Measurements from ENCODE around the gene RNF149. TPM values are rescaled to one million over a fixed set of nuclear protein-coding genes. Genes with fewer than 3 reads are reported as not detected.
"Not testable (repeated sequence)": the region's sequence is repeated elsewhere in the genome, so short reads cannot be mapped to it uniquely, and the experiment has no call there.

RNF149 gene
- polyA plus RNA-seq, 12 donors: 24.8 to 54.3 (median 38.6) TPM; not detected in 1

DNA sequence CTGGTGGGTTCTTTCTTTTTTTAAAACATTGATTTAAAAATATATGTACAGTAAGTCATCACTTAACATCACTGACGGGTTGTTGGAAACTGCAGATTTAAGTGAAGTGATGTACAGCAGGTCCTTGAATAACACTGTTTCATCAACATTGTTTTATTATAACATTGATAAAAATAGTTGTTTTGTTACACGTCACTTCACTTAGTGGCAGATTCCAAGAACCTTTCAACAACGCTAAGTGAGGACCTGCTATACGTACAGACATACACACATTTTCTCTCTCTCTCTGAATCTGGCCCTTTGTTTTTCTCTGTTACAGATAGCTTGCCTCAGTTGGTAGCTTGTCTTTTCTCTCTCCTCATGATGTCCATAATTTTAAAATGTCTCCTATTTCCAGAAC lies 46.4 kb downstream of the RNF149 start:
- DNase-seq: no peak

- no peak for DNase-seq
Measured at GRCh38 chr2:101258804-101259203, 49.7 kb downstream of the RNF149 start.

GRCh38 chr2:101256316-101256715 lies 52.2 kb downstream of the RNF149 start:
- no peak for DNase-seq

GRCh38 chr2:101255501-101255900 lies 53.0 kb downstream of the RNF149 start:
- no peak for DNase-seq

DNA sequence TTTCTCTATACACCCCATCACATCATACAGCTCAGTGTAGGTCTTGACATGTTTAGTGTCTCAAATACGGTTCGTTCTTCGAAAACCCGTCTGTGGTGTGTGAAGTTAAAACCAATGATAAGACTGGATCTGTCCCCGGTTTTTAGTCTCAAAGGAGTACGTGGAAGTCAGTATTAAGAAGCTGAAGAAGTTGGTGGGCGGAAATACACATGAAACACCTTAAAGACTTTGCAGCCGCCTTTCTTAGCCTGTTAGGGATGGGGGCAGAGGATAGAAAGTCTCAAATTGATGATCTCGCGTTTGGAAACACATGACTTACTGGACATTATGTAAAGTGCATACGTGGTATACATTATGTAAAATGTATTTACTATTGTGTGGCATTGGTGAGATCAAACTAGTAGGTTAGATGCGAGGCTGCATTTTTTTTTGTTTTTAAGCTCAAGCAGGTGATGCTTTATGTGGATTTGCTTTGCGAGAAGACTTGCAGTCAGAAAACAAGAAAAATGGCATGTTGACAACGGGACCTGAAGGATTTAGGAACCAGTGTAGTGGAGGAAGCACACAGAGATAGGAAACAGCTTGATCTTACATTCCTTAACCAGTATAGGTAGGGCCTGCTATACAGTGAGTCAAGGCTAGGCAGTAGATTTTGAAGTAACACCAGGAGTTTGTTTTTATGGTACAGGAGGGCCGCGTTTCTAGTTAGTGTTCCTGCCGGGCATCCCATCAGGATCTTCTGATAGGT lies 54.6 kb downstream of the RNF149 start:
- no peak for DNase-seq

DNA sequence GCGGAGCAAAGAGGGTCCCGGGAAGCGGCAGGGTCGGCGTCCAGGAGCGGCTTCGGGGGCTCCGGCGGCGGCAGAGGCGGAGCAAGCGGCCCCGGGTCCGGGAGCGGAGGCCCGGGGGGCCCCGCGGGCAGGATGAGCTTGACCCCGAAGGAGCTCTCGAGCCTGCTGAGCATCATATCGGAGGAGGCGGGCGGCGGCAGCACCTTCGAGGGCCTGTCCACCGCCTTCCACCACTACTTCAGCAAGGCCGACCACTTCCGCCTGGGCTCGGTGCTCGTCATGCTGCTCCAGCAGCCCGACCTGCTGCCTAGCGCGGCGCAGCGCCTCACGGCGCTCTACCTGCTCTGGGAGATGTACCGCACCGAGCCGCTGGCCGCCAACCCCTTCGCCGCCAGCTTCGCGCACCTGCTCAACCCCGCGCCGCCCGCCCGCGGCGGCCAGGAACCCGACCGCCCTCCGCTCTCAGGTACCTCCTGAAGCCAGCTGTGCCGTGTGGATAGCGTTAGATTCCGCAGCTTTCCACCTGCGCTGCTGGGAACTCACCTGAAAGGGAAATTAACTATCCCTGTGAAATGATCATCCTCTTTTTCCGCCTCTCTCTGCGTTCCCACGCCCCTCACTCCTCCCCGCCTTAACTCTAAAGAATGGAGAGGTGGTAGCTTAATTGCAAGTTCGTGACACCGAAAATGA lies 55.3 kb downstream of the RNF149 start:
- DNase-seq: peak; percentile 56

DNA sequence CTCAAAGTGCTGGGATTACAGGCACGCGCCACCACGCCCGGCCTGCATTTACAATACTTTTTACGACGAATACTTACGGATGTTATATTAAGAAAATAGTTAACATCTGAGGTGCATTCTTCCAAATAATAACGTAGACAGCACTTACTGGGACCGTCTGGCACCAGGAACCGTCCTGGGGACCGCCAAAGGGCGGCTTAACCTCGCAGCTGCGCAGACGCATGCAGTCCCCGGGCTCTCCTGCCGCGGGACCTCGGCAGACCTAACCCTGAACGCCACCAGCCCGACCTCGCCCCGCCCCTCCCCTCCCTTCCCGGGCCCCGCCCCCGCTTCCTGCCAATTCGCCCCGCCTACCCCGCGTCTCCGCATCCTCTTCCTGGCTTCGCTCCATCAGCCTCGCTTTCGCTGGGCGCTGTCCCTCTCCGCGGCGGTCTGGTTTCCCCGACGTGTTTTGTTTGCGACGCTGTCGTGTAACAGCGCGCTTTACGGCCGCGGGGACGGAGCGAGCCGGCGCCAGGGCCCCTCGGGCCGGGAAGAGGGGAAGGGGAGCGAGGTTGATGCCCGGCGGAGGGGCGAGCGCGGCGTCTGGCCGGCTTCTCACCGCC lies 56.0 kb downstream of the RNF149 start, which contains the start of gene CNOT11:
Gene CNOT11, plus strand, starts transcription at position 479 of the 605 bp plus-strand sequence. Its CDS starts 79 bp downstream, at position 558.
- DNase-seq: peak; percentile 100

DNA sequence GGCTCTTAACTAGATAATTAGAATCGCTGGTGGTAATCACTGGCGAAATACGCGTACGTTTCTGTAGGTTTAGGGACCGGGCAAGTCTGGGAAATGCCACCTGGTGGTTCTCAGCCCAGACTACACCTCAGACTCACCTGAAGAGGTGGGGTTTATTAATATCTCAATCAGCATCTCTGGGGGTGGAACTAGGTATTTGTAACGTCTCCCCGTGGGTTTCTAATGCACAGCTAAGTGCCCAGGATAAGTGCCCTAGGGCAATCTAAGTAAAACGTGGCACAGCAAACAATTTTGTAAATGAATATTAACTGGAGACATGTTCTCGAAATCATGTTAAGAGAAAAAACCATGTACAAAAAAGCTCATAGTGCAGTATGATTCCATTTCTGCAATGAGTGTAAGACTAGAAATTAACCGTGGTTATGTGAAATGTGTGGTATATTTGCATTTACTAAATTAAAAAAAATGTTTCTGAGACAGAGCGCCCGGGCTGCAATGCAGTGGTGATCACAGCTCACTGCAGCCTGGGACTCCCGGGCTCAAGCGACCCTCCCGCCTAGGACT lies 56.6 kb downstream of the RNF149 start:
- DNase-seq: no peak

DNA sequence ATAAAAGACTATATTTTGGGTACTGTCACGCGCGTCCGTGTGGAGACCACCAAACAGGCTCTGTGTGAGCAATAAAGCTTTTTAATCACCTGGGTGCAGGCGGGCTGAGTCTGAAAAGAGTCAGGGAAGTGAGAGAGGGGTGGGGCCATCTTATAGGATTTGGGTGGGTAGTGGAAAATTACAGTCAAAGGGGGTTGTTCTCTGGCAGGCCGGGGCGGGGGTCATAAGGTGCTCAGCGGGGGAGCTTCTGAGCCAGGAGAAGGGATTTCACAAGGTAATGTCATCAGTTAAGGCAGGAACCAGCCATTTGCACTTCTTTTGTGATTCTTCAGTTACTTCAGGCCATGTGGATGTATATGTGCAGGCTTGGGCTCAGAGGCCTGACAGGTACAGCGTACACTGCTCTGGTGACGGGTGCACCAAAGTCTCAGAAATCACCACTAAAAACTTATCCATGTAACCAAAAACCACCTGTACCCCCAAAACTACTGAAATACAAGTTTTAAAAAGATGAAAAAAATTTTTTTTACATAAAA lies 57.2 kb downstream of the RNF149 start:
- DNase-seq: not testable (repeated sequence)

DNA sequence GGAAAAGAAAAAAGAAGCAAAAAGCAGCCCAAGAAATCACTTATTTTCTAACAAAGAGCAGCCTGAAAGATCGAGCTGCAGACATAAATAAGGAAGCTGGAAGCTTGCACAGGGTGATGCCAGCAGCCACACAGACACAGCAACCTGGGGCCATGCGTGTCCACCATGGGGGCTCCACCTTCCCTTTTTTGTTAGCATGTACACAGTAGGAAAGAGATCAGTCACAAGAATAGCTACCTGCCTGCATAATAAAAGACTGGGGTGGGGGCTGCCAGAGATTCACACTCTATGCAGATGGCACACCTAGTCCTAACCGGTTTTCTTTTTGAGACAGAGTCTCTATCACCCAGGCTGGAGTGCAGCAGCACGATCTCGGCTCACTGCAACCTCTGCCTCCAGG lies 58.7 kb downstream of the RNF149 start:
- no peak for DNase-seq

GRCh38 chr2:101248756-101249155 lies 59.7 kb downstream of the RNF149 start:
- DNase-seq: not testable (repeated sequence)

- DNase-seq: not testable (repeated sequence)
Measured at GRCh38 chr2:101245468-101245867, 63.0 kb downstream of the RNF149 start.

DNA sequence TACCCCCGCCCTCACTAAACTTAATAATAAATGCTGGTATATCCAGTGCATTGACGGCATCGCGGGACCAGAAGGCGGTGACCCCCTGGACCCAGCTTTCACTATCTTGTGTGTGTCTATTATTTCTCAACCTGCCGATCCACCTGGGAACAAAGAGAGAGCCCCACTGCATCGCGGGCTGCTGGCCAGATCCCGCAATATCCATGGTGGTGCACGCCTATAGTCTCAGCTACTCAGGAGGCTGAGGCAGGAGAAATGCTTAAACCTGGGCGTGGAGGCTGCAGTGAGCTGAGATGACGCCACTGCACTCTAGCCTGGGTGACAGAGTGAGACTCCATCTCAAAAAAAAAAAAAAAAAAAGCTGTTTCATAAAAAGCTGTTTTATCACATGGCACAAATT lies 63.6 kb downstream of the RNF149 start:
- not testable (repeated sequence) for DNase-seq

- DNase-seq: not testable (repeated sequence)
Measured at GRCh38 chr2:101244373-101244772, 64.1 kb downstream of the RNF149 start.

GRCh38 chr2:101241158-101241557 lies 67.3 kb downstream of the RNF149 start:
- DNase-seq: no peak

DNA sequence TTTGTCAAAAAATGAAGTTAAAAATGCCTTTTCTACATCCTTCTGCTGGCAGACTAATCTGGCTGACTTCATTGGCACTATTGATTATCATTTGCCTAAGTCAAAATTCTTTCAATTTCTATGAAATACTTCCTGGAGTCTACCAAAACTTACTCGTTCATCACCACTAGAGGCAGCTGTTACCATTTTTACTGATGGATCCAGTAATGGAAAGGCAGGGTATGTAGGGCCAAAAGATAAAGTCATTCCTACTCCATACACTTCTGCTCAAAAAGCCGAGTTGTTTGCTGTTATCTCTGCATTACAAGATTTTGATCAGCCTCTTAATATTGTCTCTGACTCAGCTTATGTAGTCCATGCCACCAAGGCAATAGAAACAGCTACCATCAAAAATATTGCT lies 67.8 kb downstream of the RNF149 start:
- DNase-seq: not testable (repeated sequence)

GRCh38 chr2:101239760-101240118 lies 68.8 kb downstream of the RNF149 start:
- not testable (repeated sequence) for DNase-seq

- DNase-seq: no peak
Measured at GRCh38 chr2:101238930-101239759, 69.4 kb downstream of the RNF149 start.

DNA sequence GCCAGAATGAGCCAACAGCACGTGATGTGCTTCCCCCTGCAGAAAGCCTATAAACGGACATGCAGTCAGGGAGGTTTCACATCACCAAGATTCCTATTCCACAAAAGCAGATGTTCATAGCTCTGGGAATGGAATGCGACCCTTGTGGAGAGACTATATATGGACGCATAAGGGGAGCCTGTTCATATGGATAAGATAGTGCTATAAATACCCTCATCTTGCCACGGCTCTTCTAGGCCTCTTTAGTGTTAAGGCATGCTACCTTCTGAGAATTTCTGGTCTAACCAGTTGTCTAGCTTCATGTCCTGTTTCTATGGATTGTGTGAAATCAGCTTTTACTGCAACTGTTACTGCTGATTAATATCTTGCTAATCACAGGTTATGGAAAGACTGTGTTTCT lies 70.6 kb downstream of the RNF149 start:
- not testable (repeated sequence) for DNase-seq

- not testable (repeated sequence) for DNase-seq
Measured at GRCh38 chr2:101235956-101236355, 72.5 kb downstream of the RNF149 start.

Measured in muscle of arm (tissue), 12 donors.